Keratinocyte (primary cell): ENCODE data around the gene SSBP4. TPM values are rescaled to one million over a fixed set of nuclear protein-coding genes. Genes with fewer than 3 reads are reported as not detected.
A peak's percentile ranks its signal among the peaks of the same experiment; 100 is the strongest.

Experiments used
- DNase-seq: peaks from one replicate; pipeline ENCODE4 v3.0.0-alpha.2; 2011; ENCODE audit warnings: low read depth, missing footprints, low spot score
- FAIRE-seq: peaks from 2 replicates; lab custom pipeline; 2011; peaks lifted over from hg19 to GRCh38; lab: Jason Lieb, UNC
- H2AFZ ChIP-seq: 2 replicates; pipeline ENCODE4 v1.6.0; 2012; ENCODE audit warnings: low read length, control low read depth, inconsistent platforms; ENCODE audit not compliant: control insufficient read depth
- H3K27ac ChIP-seq: 2 replicates; pipeline ENCODE4 v1.5.1; 2011; ENCODE audit warnings: low read length; ENCODE audit not compliant: control insufficient read depth, insufficient read depth
- H3K27me3 ChIP-seq: 3 replicates; pipeline ENCODE4 v1.6.0; 2011; ENCODE audit warnings: low read length; ENCODE audit not compliant: control insufficient read depth, insufficient read depth; ENCODE audit errors: extremely low read depth
- H3K36me3 ChIP-seq, 2 experiments: 2 replicates in 1 of 2; 3 replicates in 1 of 2; pipeline ENCODE4 v1.5.1; 2011; ENCODE audit warnings: low read length in 2 of 2, mild to moderate bottlenecking in 1 of 2; ENCODE audit not compliant: control insufficient read depth in 2 of 2, insufficient read depth in 2 of 2; ENCODE audit errors: extremely low read depth in 1 of 2
- H3K4me1 ChIP-seq: 3 replicates; pipeline ENCODE4 v1.5.1; 2011; ENCODE audit warnings: low read length; ENCODE audit not compliant: control insufficient read depth, insufficient read depth; ENCODE audit errors: extremely low read depth
- H3K4me2 ChIP-seq: 3 replicates; pipeline ENCODE4 v1.6.0; 2011; ENCODE audit warnings: low read depth, low read length; ENCODE audit not compliant: control insufficient read depth, insufficient read depth; ENCODE audit errors: extremely low read depth
- H3K4me3 ChIP-seq, 3 experiments: fragments of 200-600 bp in 1 of 3; sonication (generic) in 1 of 3; 2 replicates in 2 of 3; 3 replicates in 1 of 3; pipeline ENCODE4 v1.5.1; 2011 to 2016; ENCODE audit warnings: low read length in 3 of 3, mild to moderate bottlenecking in 3 of 3, control low read depth in 2 of 3, inconsistent platforms in 1 of 3, low read depth in 1 of 3, mixed read lengths in 1 of 3, mixed run types in 1 of 3, moderate library complexity in 1 of 3; ENCODE audit not compliant: control insufficient read depth in 2 of 3, insufficient read depth in 2 of 3; ENCODE audit errors: extremely low read depth in 1 of 3
- H3K79me2 ChIP-seq: 2 replicates; pipeline ENCODE4 v1.6.0; 2012; ENCODE audit warnings: low read length; ENCODE audit not compliant: control insufficient read depth, insufficient read depth
- H3K9ac ChIP-seq: 3 replicates; pipeline ENCODE4 v1.6.0; 2011; ENCODE audit warnings: low read length; ENCODE audit not compliant: control insufficient read depth, insufficient read depth; ENCODE audit errors: extremely low read depth
- H3K9me1 ChIP-seq: 3 replicates; pipeline ENCODE4 v1.6.0; 2011; ENCODE audit warnings: low read length; ENCODE audit not compliant: control insufficient read depth, insufficient read depth; ENCODE audit errors: extremely low read depth
- H3K9me3 ChIP-seq: 2 replicates; pipeline ENCODE4 v1.5.1; 2012; ENCODE audit warnings: low read depth, low read length; ENCODE audit not compliant: control insufficient read depth
- H4K20me1 ChIP-seq: 3 replicates; pipeline ENCODE4 v1.6.0; 2011; ENCODE audit warnings: low read length; ENCODE audit not compliant: control insufficient read depth, insufficient read depth; ENCODE audit errors: extremely low read depth
- CTCF ChIP-seq, 3 experiments: IDR thresholded peaks in 1 of 3; conservative IDR thresholded peaks in 1 of 3; optimal IDR thresholded peaks in 1 of 3; 2 replicates in 2 of 3; 3 replicates in 1 of 3; pipeline versions ENCODE3 to v1.5.1; 2011; ENCODE audit warnings: low read length in 3 of 3, mild to moderate bottlenecking in 3 of 3, moderate library complexity in 2 of 3, control low read depth in 1 of 3, inconsistent platforms in 1 of 3; ENCODE audit not compliant: insufficient read depth in 2 of 3; ENCODE audit errors: extremely low read depth in 1 of 3
- EZH2 ChIP-seq: IDR thresholded peaks from one replicate; pipeline ENCODE4 v1.6.1; 2012; ENCODE audit warnings: inconsistent platforms, mild to moderate bottlenecking, low read length, moderate library complexity
- dilution Hi-C: fragments of 300-500 bp; cut with MboI; formaldehyde crosslinking; loops from one replicate; pipeline ENCODE4 v1.7.0; 2020; ENCODE audit warnings: low sequenced_read_pairs; ENCODE audit not compliant: extremely low pct_ligation_motif_present
- polyA plus RNA-seq, 5 experiments: library from polyadenylated mRNA; depleted of rRNA in 3 of 5; stranded (reverse) in 3 of 5; stranded (forward) in 1 of 5; unstranded in 1 of 5; fragments of >200 nt; gene quantifications; 1 replicate in 1 of 5; 2 replicates in 3 of 5; 3 replicates in 1 of 5; pipeline versions ENCODE4 v1.2.1 to v1.2.3, GENCODE V29; 2011 to 2012; ENCODE audit warnings: missing spikeins in 2 of 5, low read depth in 1 of 5, low replicate concordance in 1 of 5

SSBP4 gene
- polyA plus RNA-seq, 1 donor (not counting 4 experiments of a cell fraction or from before 2014, with no cell fraction given): 7.5 TPM

GRCh38 chr19:18469069-18469846 lies 50.1 kb downstream of the SSBP4 start:
- H3K79me2 ChIP-seq: peaks cover 61% of the 10 kb centered on the region
- peaks cover 22 to 29% of the 10 kb centered on the region in 2 experiments for H3K36me3 ChIP-seq
- peaks cover 7% of the 10 kb centered on the region for H3K4me1 ChIP-seq

GRCh38 chr19:18470787-18471186 lies 51.6 kb downstream of the SSBP4 start:
- no peak for TF ChIP-seq EZH2
- no peak for TF ChIP-seq CTCF (optimal IDR thresholded peaks at IDR 0.05 in 1 of 3, IDR thresholded peaks at IDR 0.05 in 1 of 3, conservative IDR thresholded peaks at IDR 0.05 in 1 of 3; ENCODE audit: extremely low read depth in 1 of 3, insufficient read depth in 2 of 3, low read length in 3 of 3)
- H3K9ac ChIP-seq: no peak overlapping the region
- no peak overlapping the region for H3K4me2 ChIP-seq
- no peak overlapping the region for H3K27ac ChIP-seq
- DNase-seq (no peak), FAIRE-seq (no peak)
- no peak overlapping the region for H3K4me3 ChIP-seq
- H3K9me1 ChIP-seq: no peaks in the 10 kb centered on the region
- peaks cover 71% of the 10 kb centered on the region for H3K79me2 ChIP-seq
- peaks cover 16 to 18% of the 10 kb centered on the region in 2 experiments for H3K36me3 ChIP-seq
- H3K9me3 ChIP-seq: no peaks in the 10 kb centered on the region
- peaks cover 32% of the 10 kb centered on the region for H4K20me1 ChIP-seq
- peaks cover 12% of the 10 kb centered on the region for H3K4me1 ChIP-seq
- dilution Hi-C loops: no loop called here
- H3K27me3 ChIP-seq: no peaks in the 10 kb centered on the region
- no peak overlapping the region for H2AFZ ChIP-seq

More at GRCh38 chr19:18469069-18469846, 50.1 kb downstream of the SSBP4 start:
- FAIRE-seq (no peak), DNase-seq (no peak)
- Histone ChIP-seq H3K4me3 (no peak overlapping the region), H3K9me1 (no peaks in the 10 kb centered on the region), H2AFZ (no peak overlapping the region), H4K20me1 (peaks cover 36% of the 10 kb centered on the region), H3K4me2 (no peak overlapping the region), H3K27me3 (no peaks in the 10 kb centered on the region), H3K27ac (no peak overlapping the region), H3K9me3 (no peaks in the 10 kb centered on the region), H3K9ac (no peak overlapping the region)
- dilution Hi-C loops: no loop called here
- peak; percentile 73 to 81 (median 79) for TF ChIP-seq CTCF (optimal IDR thresholded peaks at IDR 0.05 in 1 of 3, IDR thresholded peaks at IDR 0.05 in 1 of 3, conservative IDR thresholded peaks at IDR 0.05 in 1 of 3; ENCODE audit: extremely low read depth in 1 of 3, insufficient read depth in 2 of 3, low read length in 3 of 3)
- TF ChIP-seq EZH2: no peak
